NCI-H2227 (cell line): ENCODE results near the gene FAM156B.
"Not testable (repeated sequence)": the region's sequence is repeated elsewhere in the genome, so short reads cannot be mapped to it uniquely, and the experiment has no call there.

Experiments
- DNase-seq: peaks from one replicate; lab custom pipeline; 2025; ENCODE audit not compliant: unreplicated experiment; lab: John Stamatoyannopoulos, UW

Gene FAM156B

DNA sequence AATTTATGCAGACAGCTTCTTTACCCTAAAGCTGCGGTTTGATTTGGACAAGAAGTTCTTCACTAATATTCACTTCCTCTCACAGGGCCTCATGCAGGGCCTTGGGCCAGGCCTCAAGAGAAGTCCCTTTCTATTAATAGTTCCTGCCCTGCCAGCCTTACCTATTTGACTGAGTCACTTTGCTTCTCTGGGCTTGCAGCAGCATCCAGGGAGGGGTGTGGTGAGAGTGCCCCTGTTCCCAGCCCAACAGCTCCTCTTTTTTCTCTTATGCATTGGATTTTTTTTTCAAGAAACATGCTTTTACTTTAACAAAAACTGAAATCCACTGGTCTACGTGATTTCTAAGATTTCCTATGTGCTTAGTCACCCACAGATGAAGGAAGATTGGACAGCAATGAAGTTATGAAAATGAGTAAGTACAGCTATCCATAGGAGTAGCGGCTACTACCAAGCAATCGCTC, 26.7 kb downstream of the FAM156B start:
- DNase-seq: no peak

DNA sequence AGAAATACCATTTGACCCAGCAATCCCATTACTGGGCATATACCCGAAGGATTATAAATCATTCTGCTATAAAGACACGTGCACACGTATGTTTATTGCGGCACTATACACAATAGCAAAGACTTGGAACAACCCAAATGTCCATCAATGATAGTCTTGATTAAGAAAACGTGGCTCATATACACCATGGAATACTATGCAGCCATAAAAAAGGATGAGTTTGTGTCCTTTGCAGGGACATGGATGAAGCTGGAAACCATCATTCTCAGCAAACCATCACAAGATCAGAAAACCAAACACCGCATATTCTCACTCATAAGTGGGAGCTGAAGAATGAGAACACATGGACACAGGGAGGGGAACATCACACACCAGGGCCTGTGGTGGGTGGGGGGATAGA, 33.1 kb downstream of the FAM156B start:
- DNase-seq: not testable (repeated sequence)

DNA sequence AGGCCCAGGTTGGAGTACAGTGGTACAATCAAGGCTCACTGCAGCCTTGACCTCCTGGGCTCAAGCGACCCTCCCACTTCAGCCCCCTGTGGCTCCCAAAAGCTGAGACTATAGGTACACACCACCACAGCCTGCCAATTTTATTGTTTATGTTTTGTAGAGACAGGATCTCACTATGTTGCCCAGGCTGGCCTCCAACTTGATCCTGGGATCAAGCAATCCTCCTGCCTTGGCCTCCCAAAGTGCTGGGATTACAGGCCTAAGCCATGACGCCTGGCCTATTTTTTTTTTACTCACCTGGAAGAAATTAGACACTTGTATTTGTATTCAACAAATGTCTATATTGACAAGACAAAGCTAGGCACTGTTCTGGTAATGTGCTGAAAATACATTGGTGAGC, 36.1 kb downstream of the FAM156B start:
- no peak for DNase-seq

DNA sequence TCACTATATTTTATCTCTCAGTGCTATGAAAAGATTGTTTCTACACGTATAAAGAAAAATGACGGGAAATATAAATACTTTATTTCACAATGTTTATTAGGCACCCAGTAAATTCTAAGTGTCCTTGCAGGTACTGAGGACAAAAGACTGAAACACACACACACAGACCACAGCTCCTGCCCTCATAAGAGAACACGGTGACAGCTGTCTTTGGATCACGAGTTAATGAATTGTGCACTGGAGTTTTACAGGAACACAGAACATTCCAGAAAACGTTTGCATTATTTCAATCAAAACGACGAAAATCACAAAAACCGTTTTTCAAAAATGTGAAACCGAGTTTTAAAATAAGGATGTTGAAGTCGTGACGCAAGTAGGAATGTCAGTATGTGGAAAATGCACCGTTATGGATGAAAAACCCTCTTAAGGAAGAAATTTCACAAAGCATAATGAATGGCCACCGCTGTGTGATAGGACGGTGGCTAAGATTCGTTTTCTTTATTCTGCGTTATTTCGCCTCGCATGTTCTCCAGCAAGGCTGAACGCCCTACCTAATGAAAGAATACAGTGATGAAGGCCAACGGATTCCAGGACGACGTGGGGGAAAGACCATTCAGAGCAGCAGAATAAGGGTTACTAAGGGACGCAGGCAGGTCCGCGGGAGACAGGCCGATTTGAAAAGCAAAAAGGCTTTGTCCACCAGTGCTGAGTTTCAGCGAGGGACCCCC, 37.0 kb downstream of the FAM156B start:
- DNase-seq: no peak

DNA sequence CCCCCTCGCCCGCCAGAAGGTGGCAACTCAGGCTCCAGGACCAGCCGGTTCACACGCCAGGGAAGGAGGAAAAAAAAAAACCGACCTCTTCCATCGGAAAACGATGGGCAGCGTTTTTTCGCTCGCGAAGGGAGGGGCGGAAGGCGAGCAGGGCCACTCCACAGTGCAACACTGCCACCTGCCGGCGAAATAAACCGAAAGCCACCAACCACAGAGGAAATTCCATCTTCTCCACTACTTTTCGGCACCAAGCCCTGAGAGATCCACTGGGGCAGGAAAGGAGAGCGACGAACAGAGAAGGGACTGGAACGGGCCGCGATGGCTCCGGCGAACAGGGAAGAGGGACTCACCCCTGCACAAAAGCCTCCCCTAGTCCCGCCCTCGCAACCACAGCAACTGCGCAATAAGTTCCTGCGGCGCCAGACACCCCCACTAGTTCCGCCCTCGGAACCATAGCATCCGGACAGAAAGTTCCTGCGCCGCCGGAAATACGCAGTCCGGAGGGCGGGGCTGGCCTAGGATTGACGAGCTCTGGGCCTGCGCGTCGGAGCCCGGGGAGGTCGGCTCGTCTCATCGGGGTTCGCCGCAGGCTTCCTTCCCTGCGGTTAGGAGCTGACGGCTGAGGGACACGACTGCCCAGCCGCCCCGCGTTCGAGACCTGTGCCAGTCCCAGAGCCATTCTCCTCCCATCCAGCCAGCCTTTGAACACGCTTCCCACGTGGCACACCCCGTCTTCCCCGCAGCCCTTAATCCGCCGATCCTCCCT, 37.8 kb downstream of the FAM156B start:
- DNase-seq: peak; percentile 98

DNA sequence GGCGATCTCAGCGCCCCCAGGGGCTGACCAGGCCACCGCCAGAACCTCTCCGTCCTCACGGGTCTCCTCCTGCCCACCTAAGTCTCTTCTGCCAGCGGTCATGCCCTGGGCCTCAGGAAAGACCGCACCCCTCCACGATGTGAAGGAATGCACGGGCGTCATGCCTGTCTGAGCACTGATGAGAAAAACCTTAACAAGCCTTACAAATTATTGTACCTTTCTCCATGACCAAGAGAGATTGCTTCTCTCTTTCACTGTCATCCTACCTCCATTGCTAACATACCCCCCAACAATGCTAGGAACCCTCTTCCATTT, 38.3 kb downstream of the FAM156B start:
- DNase-seq: not testable (repeated sequence)

DNA sequence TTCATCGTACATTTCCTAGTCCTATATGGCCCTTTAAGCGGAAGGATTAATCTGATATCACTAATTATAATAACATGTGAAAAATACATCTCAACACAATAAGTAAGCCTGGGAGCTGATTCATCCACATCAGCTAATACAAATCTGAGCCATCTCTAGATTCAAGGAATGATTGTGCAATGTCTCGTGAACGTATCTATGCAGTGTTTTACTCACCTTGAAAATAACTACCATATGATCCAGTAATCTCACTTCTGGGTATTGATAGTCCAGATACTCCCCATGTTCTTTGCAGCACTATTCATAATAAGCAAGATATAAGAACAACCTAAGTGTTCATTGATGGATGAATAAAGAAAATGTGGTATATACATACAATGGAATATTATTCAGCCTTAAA, 43.6 kb downstream of the FAM156B start:
- DNase-seq: not testable (repeated sequence)

DNA sequence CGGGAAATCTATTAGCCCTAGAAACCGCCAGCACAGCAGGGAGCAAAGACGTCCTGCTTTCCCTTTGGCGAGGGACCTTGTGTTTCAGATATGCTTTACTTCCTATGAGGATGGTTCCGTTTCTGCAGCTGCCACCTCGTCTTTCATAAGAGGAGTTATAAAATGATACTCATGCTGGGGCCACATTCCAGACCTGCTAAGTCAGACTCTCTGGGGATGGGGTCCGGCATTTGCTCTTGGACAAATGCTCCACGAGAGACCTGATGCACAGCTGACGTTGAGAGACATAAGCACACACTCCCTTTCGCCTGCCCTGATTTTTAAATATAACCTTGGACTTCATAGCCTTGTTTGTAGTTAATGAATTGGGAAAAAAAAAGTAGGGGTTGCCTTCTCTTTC, 44.6 kb downstream of the FAM156B start:
- DNase-seq: not testable (repeated sequence)

DNA sequence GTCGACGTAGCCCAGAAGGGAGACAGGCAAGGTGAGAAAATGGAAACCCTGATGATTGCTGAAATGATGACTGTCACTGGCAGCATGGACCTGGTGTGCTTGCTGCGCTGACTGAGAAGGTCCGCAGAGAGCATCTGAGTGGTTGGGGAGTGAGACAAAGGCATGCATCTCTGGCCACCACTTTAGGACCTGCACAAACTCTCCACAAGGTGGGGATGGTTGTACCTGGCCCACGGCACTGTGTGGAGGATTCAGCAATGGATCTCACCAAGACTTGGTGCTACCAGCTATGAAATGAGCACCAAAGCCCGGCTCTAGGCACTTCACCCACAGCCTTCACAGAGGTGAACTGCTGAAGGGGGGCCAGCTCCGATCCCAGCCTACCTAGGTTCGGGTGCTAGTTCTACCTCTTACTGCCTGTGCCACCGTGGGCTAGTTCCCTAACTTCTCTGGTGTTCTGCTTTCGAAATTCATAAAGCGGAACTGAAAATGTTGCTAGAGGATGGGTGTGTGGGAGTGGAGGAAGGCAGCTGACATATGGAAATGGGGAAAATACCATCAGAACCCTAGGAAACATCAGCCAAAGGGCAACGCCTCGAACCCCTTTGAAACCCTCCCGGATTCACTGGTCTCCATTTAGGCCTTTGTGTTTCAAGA, 48.8 kb downstream of the FAM156B start:
- not testable (repeated sequence) for DNase-seq

DNA sequence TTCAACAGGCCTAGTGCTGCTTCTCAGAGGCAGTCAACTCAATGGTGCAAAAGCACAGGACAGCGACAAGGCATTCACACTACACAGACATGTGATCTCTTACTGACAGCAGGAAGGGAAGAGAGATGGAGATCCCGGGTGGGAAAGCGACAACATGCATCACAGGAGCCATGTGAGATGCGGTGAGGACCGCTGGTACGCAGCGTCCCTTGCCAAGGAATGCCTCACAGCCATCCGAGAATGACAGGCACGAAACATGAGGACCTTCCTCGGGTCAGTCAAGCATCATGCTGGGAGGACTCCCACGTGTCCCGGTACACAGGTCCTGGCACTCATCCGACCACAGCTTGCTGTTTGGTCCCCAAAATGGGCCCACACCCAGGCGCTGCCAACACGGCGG, 50.4 kb downstream of the FAM156B start:
- not testable (repeated sequence) for DNase-seq

DNA sequence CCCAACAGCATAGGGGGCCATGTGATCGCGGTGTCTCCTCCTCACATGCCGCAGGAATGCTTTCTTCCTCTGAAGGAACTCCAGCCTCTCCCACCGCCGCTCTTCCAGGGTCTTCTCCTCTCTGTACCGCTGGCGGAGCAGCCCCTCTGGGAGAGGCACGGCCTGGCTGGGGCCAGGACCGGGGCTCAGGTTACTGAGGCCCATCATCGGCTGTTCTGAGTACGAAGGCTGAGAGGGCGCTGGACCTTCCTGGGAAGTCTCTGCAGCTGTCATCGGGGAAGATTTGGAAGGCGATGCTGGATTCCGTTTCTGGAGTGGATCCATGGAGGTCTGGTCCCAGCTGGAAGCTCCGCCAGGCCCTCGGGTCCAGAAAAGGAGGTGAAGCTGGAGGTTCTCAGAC, 51.1 kb downstream of the FAM156B start:
- not testable (repeated sequence) for DNase-seq

DNA sequence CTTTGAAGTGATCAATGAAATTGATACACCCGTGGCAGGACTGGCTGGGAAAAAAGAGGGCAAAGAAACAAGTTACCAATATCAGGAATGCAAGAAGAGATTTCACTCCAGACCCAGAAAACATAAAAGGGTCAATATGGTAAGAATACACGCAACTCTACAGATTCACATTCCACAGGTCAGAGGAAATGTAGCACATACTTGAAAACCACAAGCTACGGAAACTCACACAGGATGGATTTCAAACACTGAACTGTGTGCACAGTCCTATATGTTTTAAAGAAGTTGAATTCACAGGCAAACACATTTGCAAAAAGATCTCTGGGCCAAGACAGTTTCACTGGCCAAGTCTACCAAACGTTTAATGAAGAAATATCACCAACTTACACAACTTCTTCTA, 52.2 kb downstream of the FAM156B start:
- DNase-seq: not testable (repeated sequence)

DNA sequence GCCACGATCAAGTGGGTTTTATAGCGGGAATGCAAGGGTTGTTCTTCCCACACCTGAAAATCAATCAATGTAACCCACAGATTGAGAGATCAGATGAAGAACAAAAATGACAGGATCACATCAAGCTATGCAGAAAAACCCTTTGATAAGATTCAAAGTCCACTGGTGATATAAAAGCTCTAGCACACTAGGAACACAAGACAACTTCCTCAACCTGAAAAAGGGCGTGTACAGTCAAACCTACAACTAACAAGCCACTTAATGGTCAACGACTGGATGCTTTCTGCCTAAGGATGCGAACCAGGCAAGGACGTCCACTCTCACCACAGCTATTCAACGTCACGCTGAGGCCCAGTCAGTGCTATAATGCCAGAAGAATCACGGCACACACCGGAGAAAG, 52.8 kb downstream of the FAM156B start:
- DNase-seq: not testable (repeated sequence)
